HEK293 (cell line): ENCODE data around the gene ZNRF1.

Experiments
- CTCF ChIA-PET: fragments of 350-600 bp; formaldehyde crosslinking; extraction: SDS; loops from one replicate; lab custom pipeline; 2021; ENCODE audit warnings: antibody characterized with exemption; lab: Yijun Ruan, JAX
- POLR2A ChIA-PET: fragments of 300-600 bp; formaldehyde crosslinking; extraction: SDS; loops from one replicate; lab custom pipeline; 2020; ENCODE audit warnings: antibody characterized with exemption, inconsistent platforms; lab: Yijun Ruan, JAX
- H3K27ac ChIP-seq: fragments of 200-500 bp; sonication (Bioruptor generic); 2 replicates; pipeline ENCODE4 v1.5.1; 2014; ENCODE audit warnings: low read depth, low read length, control low read depth, inconsistent platforms; ENCODE audit errors: extremely low read depth
- H3K36me3 ChIP-seq, 2 experiments: fragments of 200-500 bp in 1 of 2; sonication (Bioruptor generic) in 1 of 2; 1 replicate in 1 of 2; 2 replicates in 1 of 2; pipeline ENCODE4 v1.5.1; 2014 to 2017; ENCODE audit warnings: inconsistent platforms in 2 of 2, low read length in 2 of 2; ENCODE audit not compliant: control insufficient read depth in 2 of 2, insufficient read depth in 1 of 2
- H3K4me1 ChIP-seq: fragments of 200-500 bp; sonication (Bioruptor generic); 2 replicates; pipeline ENCODE4 v1.5.1; 2014; ENCODE audit warnings: mild to moderate bottlenecking, low read length, inconsistent platforms; ENCODE audit not compliant: control insufficient read depth, insufficient read depth
- H3K4me3 ChIP-seq: 2 replicates; pipeline ENCODE4 v1.5.1; 2011; ENCODE audit warnings: low read depth, mild to moderate bottlenecking, control low read depth, low read length, moderate library complexity
- H3K9me3 ChIP-seq: fragments of 200-500 bp; sonication (Bioruptor generic); 2 replicates; pipeline ENCODE4 v1.5.1; 2014; ENCODE audit warnings: low read depth, low read length, inconsistent platforms; ENCODE audit not compliant: control insufficient read depth, insufficient read depth
- BCL6B ChIP-seq: fragments of 450-650 bp; formaldehyde crosslinking; IDR thresholded peaks from 2 replicates; pipeline ENCODE4 v1.5.1; 2017; ENCODE audit warnings: missing biosample characterization, missing genetic modification characterization
- EGR2 ChIP-seq: fragments of 450-650 bp; formaldehyde crosslinking; IDR thresholded peaks from 2 replicates; pipeline ENCODE4 v1.5.1; 2016; ENCODE audit warnings: low read depth, missing biosample characterization, missing genetic modification characterization
- FEZF1 ChIP-seq: fragments of 450-650 bp; formaldehyde crosslinking; IDR thresholded peaks from 2 replicates; pipeline ENCODE4 v1.5.1; 2016; ENCODE audit warnings: missing biosample characterization, missing genetic modification characterization
- HOXA7 ChIP-seq: sonication (generic); formaldehyde crosslinking; IDR thresholded peaks from 2 replicates; pipeline ENCODE4 v1.8.1; 2022; ENCODE audit warnings: missing genetic modification reagents, borderline replicate concordance
- HOXC10 ChIP-seq: sonication (generic); formaldehyde crosslinking; IDR thresholded peaks from 2 replicates; pipeline ENCODE4 v1.8.1; 2023; ENCODE audit warnings: mild to moderate bottlenecking, missing genetic modification reagents
- KLF16 ChIP-seq: fragments of 450-650 bp; formaldehyde crosslinking; IDR thresholded peaks from 2 replicates; pipeline ENCODE4 v1.5.1; 2017; ENCODE audit warnings: missing biosample characterization, missing genetic modification characterization
- MEIS1 ChIP-seq: sonication (generic); formaldehyde crosslinking; IDR thresholded peaks from 2 replicates; pipeline ENCODE4 v1.8.1; 2022; ENCODE audit warnings: missing genetic modification reagents, mild to moderate bottlenecking, borderline replicate concordance
- OSR2 ChIP-seq: fragments of 450-650 bp; formaldehyde crosslinking; IDR thresholded peaks from 2 replicates; pipeline ENCODE4 v1.5.1; 2016; ENCODE audit warnings: missing biosample characterization, missing genetic modification characterization
- PATZ1 ChIP-seq: fragments of 450-650 bp; formaldehyde crosslinking; IDR thresholded peaks from 2 replicates; pipeline ENCODE4 v1.5.1; 2016; ENCODE audit warnings: missing biosample characterization, missing genetic modification characterization
- PBX3 ChIP-seq: sonication (generic); formaldehyde crosslinking; IDR thresholded peaks from 2 replicates; pipeline ENCODE4 v1.8.1; 2022; ENCODE audit warnings: mild to moderate bottlenecking, moderate library complexity, missing genetic modification reagents
- PRDM1 ChIP-seq: fragments of 450-650 bp; formaldehyde crosslinking; IDR thresholded peaks from 2 replicates; pipeline ENCODE4; 2016; ENCODE audit warnings: missing biosample characterization, missing genetic modification characterization
- ZBTB11 ChIP-seq: fragments of 450-650 bp; formaldehyde crosslinking; conservative IDR thresholded peaks from 2 replicates; pipeline ENCODE4 v1.5.1; 2016; ENCODE audit warnings: low read depth, missing biosample characterization, missing genetic modification characterization
- ZBTB8A ChIP-seq: fragments of 450-650 bp; formaldehyde crosslinking; IDR thresholded peaks from 2 replicates; pipeline ENCODE4 v1.5.1; 2016; ENCODE audit warnings: missing biosample characterization, missing genetic modification characterization
- ZEB2 ChIP-seq: fragments of 450-650 bp; formaldehyde crosslinking; IDR thresholded peaks from 2 replicates; pipeline ENCODE4 v1.5.1; 2016; ENCODE audit warnings: missing biosample characterization, missing genetic modification characterization
- ZNF148 ChIP-seq: fragments of 450-650 bp; formaldehyde crosslinking; IDR thresholded peaks from 2 replicates; pipeline ENCODE4 v1.5.0; 2017; ENCODE audit warnings: missing biosample characterization, missing genetic modification characterization, borderline replicate concordance
- ZNF175 ChIP-seq: fragments of 450-650 bp; formaldehyde crosslinking; IDR thresholded peaks from 2 replicates; pipeline ENCODE4 v1.5.1; 2016; ENCODE audit warnings: missing biosample characterization, missing genetic modification characterization
- ZNF335 ChIP-seq: fragments of 450-650 bp; formaldehyde crosslinking; conservative IDR thresholded peaks from 2 replicates; pipeline ENCODE4 v1.5.1; 2016; ENCODE audit warnings: missing biosample characterization, missing genetic modification characterization
- ZNF423 ChIP-seq: fragments of 450-650 bp; formaldehyde crosslinking; IDR thresholded peaks from 2 replicates; pipeline ENCODE4 v1.5.1; 2016; ENCODE audit warnings: missing biosample characterization, missing genetic modification characterization
- ZNF530 ChIP-seq: fragments of 450-650 bp; formaldehyde crosslinking; IDR thresholded peaks from 2 replicates; pipeline ENCODE4 v1.5.1; 2016; ENCODE audit warnings: low read depth, missing biosample characterization, missing genetic modification characterization
- ZNF544 ChIP-seq: fragments of 450-650 bp; formaldehyde crosslinking; IDR thresholded peaks from 2 replicates; pipeline ENCODE4 v1.5.0; 2017; ENCODE audit warnings: missing biosample characterization, missing genetic modification characterization
- ZNF580 ChIP-seq: fragments of 450-650 bp; formaldehyde crosslinking; IDR thresholded peaks from 2 replicates; pipeline ENCODE4 v1.5.1; 2016; ENCODE audit warnings: missing biosample characterization, missing genetic modification characterization
- ZNF692 ChIP-seq: fragments of 450-650 bp; formaldehyde crosslinking; IDR thresholded peaks from 2 replicates; pipeline ENCODE4 v1.5.1; 2016; ENCODE audit warnings: missing biosample characterization, missing genetic modification characterization
- ZNF747 ChIP-seq: fragments of 450-650 bp; formaldehyde crosslinking; IDR thresholded peaks from 2 replicates; pipeline ENCODE4 v1.5.1; 2016; ENCODE audit warnings: missing biosample characterization, missing genetic modification characterization

The ZNRF1 gene

GRCh38 chr16:75081179-75081859 lies 82.5 kb downstream of the ZNRF1 start:
- Histone ChIP-seq H3K4me1 (peaks cover 2% of the 10 kb centered on the region; the same call in 1 of the 2 replicates), H3K4me3 (no peak overlapping the region), H3K36me3 (no peaks in the 10 kb centered on the region), H3K9me3 (no peaks in the 10 kb centered on the region), H3K27ac (no peak overlapping the region)
- ChIA-PET CTCF (interaction anchor here (2.1 kb wide), 1 partner anchor 30 kb away, joined by 5 read pairs; no protein-coding TSS in a partner anchor), POLR2A (no interaction called here)
- no peak for TF ChIP-seq PATZ1 (tag by site-specific recombination)
- TF ChIP-seq ZBTB8A: no peak
- TF ChIP-seq ZNF530 (tag by site-specific recombination): no peak
- TF ChIP-seq ZNF335 (tag by site-specific recombination): peak; percentile 80
- TF ChIP-seq ZBTB11 (tag by site-specific recombination): peak; percentile 48
- TF ChIP-seq BCL6B: peak; percentile 98
- TF ChIP-seq ZNF580 (tag by site-specific recombination): 0 out of 2 replicates have a peak, but pooled peaks have one; percentile 42
- TF ChIP-seq ZNF175 (tag by site-specific recombination): no peak
- TF ChIP-seq ZEB2 (tag by site-specific recombination): no peak
- peak; percentile 36; the same call in 1 of the 2 replicates for TF ChIP-seq EGR2 (tag by site-specific recombination)
- no peak for TF ChIP-seq HOXC10 (CRISPR knock-in tag)
- no peak for TF ChIP-seq PBX3 (CRISPR knock-in tag)
- TF ChIP-seq MEIS1: no peak
- no peak for TF ChIP-seq HOXA7 (CRISPR knock-in tag)
- peak; percentile 52 for TF ChIP-seq OSR2 (tag by site-specific recombination)
- TF ChIP-seq ZNF692 (tag by site-specific recombination): 0 out of 2 replicates have a peak, but pooled peaks have one; percentile 22
- no peak for TF ChIP-seq ZNF544 (tag by site-specific recombination)
- TF ChIP-seq ZNF148: no peak
- TF ChIP-seq FEZF1: peak; percentile 75
- no peak for TF ChIP-seq KLF16 (tag by site-specific recombination)
- no peak for TF ChIP-seq ZNF747
- peak; percentile 29; the same call in 1 of the 2 replicates for TF ChIP-seq ZNF423 (tag by site-specific recombination)
- no peak for TF ChIP-seq PRDM1 (tag by site-specific recombination)
